AG04450 (cell line): ENCODE measurements around the gene PLEKHA3. TPM values are rescaled to one million over a fixed set of nuclear protein-coding genes. Genes with fewer than 3 reads are reported as not detected.

Experiments used
- CTCF ChIA-PET: fragments of 300-600, 350-600 bp; formaldehyde crosslinking; extraction: SDS; loops from one replicate; lab custom pipeline; 2022; ENCODE audit warnings: antibody characterized with exemption, inconsistent platforms; lab: Charles Lee
- POLR2A ChIA-PET: fragments of 350-600 bp; formaldehyde crosslinking; extraction: SDS; loops from one replicate; lab custom pipeline; 2021; ENCODE audit warnings: antibody characterized with exemption, inconsistent platforms; lab: Yijun Ruan, JAX
- DNase-seq: peaks from one replicate; pipeline ENCODE4 v3.0.0-alpha.2; 2011; ENCODE audit warnings: low read depth, low spot score
- H3K27ac ChIP-seq: one replicate; pipeline ENCODE4 v1.5.1; 2012; ENCODE audit warnings: low read depth, low read length, control low read depth
- H3K27me3 ChIP-seq: one replicate; pipeline ENCODE4 v1.6.0; 2012; ENCODE audit warnings: low read length; ENCODE audit not compliant: control insufficient read depth, insufficient read depth
- H3K4me3 ChIP-seq: 2 replicates; pipeline ENCODE4 v1.5.1; 2011; ENCODE audit warnings: mild to moderate bottlenecking, low read depth, low read length, control low read depth
- H3K9me3 ChIP-seq: 2 replicates; pipeline ENCODE4 v1.5.1; 2012; ENCODE audit warnings: low read length; ENCODE audit not compliant: control insufficient read depth, insufficient read depth
- polyA plus RNA-seq: library from polyadenylated mRNA; depleted of rRNA; stranded (reverse); fragments of >200 nt; gene quantifications from 2 replicates; pipeline ENCODE4 v1.2.3, GENCODE V29; 2011; rRNA removed
- TF ChIP-seq, protein P1 (sequence below): IDR thresholded peaks from 2 replicates; pipeline ENCODE4 v1.5.1; 2011; ENCODE audit warnings: low read depth, low read length, control low read depth, inconsistent platforms

PLEKHA3 gene
- polyA plus RNA-seq, 1 experiment = 28.2 TPM

DNA sequence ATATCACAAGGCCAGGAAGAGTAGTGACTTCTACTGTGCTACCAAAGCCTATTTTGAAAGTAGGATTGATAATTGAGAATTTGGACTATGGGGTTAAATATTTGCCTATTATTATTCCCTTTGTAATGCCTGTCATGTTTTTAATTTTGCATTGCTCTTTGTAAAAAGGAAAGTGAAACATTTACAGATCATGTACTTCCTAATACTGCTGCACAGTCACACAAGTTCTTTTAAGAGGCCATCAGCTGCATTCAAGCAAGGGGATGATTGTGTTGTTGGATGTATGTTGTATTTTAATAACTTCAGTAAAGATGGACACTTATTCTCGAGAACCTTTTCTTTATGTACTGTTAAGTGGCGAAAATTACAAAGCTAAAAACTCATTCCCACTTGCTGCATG lies 70.1 kb downstream of the PLEKHA3 start:
- H3K27me3 ChIP-seq = no peaks in the 10 kb centered on the region
- H3K4me3 ChIP-seq = no peak overlapping the region
- TF ChIP-seq, protein P1, sequence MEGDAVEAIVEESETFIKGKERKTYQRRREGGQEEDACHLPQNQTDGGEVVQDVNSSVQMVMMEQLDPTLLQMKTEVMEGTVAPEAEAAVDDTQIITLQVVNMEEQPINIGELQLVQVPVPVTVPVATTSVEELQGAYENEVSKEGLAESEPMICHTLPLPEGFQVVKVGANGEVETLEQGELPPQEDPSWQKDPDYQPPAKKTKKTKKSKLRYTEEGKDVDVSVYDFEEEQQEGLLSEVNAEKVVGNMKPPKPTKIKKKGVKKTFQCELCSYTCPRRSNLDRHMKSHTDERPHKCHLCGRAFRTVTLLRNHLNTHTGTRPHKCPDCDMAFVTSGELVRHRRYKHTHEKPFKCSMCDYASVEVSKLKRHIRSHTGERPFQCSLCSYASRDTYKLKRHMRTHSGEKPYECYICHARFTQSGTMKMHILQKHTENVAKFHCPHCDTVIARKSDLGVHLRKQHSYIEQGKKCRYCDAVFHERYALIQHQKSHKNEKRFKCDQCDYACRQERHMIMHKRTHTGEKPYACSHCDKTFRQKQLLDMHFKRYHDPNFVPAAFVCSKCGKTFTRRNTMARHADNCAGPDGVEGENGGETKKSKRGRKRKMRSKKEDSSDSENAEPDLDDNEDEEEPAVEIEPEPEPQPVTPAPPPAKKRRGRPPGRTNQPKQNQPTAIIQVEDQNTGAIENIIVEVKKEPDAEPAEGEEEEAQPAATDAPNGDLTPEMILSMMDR = no peak
- H3K9me3 ChIP-seq = no peaks in the 10 kb centered on the region
- no peak overlapping the region for H3K27ac ChIP-seq
- ChIA-PET CTCF (no interaction called here), POLR2A (no interaction called here)
- DNase-seq = no peak

DNA sequence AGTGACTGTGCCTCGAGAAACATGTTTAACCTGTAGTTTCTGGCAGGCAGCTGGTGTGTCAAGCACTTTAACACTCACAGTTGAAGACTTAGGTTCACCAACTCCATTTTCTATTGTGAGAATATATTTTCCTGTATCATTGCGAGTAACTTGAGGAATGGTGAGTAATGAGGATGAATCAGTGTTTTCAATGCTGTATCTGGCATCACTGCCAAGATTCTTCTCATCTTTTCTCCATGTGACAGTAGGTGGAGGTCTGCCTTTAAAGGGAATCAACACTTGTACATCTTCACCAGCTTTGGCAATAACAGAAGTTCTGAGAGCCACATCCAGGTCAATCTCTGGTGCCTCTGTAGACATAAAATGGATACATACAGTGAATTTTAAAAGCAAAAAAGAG lies 72.8 kb downstream of the PLEKHA3 start:
- ChIA-PET POLR2A (no interaction called here), CTCF (no interaction called here)
- H3K27me3 ChIP-seq = no peaks in the 10 kb centered on the region
- TF ChIP-seq, protein P1 = no peak
- no peaks in the 10 kb centered on the region for H3K9me3 ChIP-seq
- no peak overlapping the region for H3K4me3 ChIP-seq
- DNase-seq = peak; percentile 41
- peak overlapping the region; percentile 34 for H3K27ac ChIP-seq

Other genes with a start within 250 kb of the PLEKHA3 start
- gene PRKRA, start 29.3 kb upstream of the PLEKHA3 start, polyA plus RNA-seq = 47.5 and 58.6 TPM in 2 replicates
- gene PJVK, start 29.1 kb upstream of the PLEKHA3 start, polyA plus RNA-seq = 2.1 and 3.4 TPM in 2 replicates
- gene FKBP7, start 1.9 kb upstream of the PLEKHA3 start, polyA plus RNA-seq = 130 and 162 TPM in 2 replicates